GM21825 (cell line): ENCODE data around the gene KLHL42.

Experiments
- ATAC-seq: cut with Tn5 transposase; IDR thresholded peaks from one replicate; pipeline ENCODE4 v1.9.1; 2021; ENCODE audit warnings: mild to moderate bottlenecking, moderate library complexity; ENCODE audit not compliant: unreplicated experiment

Gene KLHL42

DNA sequence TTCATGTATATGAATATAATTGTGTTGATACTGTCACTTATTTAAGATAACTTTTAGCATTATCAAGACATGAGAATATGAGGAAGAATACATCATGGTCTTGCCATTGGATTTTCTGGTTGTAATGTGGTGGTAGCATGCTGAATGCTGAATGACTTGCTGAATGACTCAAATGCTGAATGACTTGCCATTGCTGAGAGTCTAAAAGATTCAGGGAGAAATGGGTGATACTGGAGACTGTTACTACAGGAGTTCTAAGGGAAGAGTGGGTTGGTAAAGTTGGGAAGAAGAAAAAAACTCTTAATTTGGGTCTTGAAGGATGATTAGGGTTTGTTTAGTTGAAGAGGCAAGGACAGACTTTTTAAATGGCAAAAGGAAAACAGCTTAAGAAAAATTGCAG is 72.1 kb downstream of the KLHL42 start:
- no peak for ATAC-seq
